ENCODE data around the gene DTWD2. TPM values are rescaled to one million over a fixed set of nuclear protein-coding genes. Genes with fewer than 3 reads are reported as not detected.

DTWD2 gene
- 1.5 to 2.7 TPM (median 1.8 TPM) in 5 replicates for total RNA-seq (2022; extraction: Qiagen RNA extraction; ENCODE audit: low read depth)

GRCh38 chr5:118987988-118988865, at the start of gene DTWD2:
DTWD2 (minus strand) TSS chr5:118988547; CDS start chr5:118988511, 36 bp downstream.

Other genes with a start within 250 kb of the DTWD2 start
- gene DMXL1, start 82.5 kb upstream of the DTWD2 start, total RNA-seq (2022; extraction: Qiagen RNA extraction; ENCODE audit: low read depth) = 7.9 to 12.7 TPM (median 8.4 TPM) in 5 replicates

Measured in A549 treated with CpdA at 1 μM for 4 hours (cell line).